Mucosa of gallbladder (tissue), 1 donor: ENCODE measurements around the gene SLC37A1. TPM values are rescaled to one million over a fixed set of nuclear protein-coding genes. Genes with fewer than 3 reads are reported as not detected.
A peak's percentile ranks its signal among the peaks of the same experiment; 100 is the strongest.
"Not testable (repeated sequence)": the region's sequence is repeated elsewhere in the genome, so short reads cannot be mapped to it uniquely, and the experiment has no call there.

ENCODE experiments used
- DNase-seq: peaks from one replicate; pipeline ENCODE4 v3.0.0-alpha.2; 2020; ENCODE audit warnings: low spot score
- total RNA-seq: library from RNA; stranded (reverse); gene quantifications from one replicate; pipeline ENCODE4 v1.2.1, GENCODE V29; 2021
- donor health status: DM: no; HTN: no; CAD: no.

Gene SLC37A1
- total RNA-seq: 56.2 TPM

GRCh38 chr21:42513151-42513984, at the start of gene SLC37A1:
SLC37A1 (plus strand) TSS chr21:42513852; CDS start chr21:42518455, 4,603 bp downstream.
- no peak for DNase-seq

GRCh38 chr21:42463861-42464515, 49.7 kb upstream of the SLC37A1 start:
- peak; percentile 55 for DNase-seq

- peak; percentile 46 for DNase-seq
These were observed 48.4 kb upstream of the SLC37A1 start for GRCh38 chr21:42465008-42465802.

- DNase-seq: no peak
These were observed 47.9 kb upstream of the SLC37A1 start for GRCh38 chr21:42465803-42466127.

DNA sequence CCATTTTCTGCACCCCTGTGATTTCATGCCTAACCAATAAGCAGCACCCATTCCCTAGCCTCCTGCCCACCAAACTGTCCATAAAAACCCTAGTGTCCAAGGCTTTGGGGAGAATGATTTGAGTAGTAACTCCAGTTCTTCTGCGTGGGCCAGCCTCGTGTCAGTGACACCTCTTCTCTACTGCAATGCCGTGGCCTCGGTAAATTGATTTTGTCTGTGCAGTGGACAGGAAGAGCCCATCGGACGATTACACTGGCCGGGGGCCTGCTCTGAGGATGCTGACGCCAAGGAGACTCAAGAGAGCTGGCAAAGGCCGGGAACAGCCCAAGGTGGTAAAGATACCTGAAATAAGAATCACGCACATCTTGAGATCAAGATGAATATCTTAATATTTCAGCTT, 47.0 kb upstream of the SLC37A1 start:
- no peak for DNase-seq

- DNase-seq: no peak
These were observed 46.3 kb upstream of the SLC37A1 start for GRCh38 chr21:42467140-42467983.

DNA sequence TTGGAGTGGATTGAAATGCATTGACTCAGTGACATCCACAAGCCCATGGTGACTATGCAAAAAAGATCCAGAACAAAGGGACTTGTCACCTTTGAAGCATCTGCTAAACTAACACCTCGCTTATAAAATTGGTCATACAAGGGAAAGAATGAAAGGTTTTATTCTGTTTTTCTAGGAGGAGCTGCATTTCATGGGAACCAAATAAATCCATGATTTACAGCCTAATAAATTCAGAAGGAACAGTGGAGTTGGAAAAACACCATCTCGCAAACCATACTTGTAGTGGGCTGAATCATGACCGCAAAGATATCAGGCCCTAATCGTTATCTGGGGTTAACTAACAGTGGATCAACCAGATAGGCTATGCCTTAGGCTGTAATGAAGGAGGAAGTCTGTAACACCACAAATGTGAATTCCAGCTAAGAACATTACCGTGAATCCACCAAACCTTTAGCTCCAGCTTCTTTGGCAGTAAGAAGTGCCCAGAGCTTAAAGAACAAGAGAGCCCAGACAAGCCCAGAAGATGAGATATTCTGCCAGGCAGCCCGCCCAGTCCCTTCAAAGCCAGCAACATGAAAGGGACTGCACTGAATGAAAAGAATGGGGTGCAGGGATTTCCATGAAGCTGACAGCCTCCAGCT, 45.0 kb upstream of the SLC37A1 start:
- DNase-seq: no peak

DNA sequence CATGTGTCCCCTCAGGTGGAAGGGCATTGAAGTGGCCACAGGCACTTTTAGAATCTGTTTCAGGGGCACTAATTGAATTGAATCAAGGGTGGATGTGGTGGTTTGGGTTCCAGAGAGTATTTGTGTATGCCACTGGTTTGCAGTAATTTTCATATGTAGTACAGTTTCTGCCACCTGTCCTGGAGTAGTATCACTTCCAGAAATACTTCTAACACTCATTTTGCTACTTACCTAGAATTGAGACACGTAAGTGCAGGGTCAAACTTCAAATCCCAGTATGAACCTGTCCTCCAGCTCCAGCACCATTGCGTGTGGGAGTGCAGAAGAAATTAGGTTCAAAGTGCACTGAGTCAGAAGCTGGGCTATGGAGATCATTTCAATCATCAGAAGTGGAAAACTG, 44.4 kb upstream of the SLC37A1 start:
- no peak for DNase-seq

DNA sequence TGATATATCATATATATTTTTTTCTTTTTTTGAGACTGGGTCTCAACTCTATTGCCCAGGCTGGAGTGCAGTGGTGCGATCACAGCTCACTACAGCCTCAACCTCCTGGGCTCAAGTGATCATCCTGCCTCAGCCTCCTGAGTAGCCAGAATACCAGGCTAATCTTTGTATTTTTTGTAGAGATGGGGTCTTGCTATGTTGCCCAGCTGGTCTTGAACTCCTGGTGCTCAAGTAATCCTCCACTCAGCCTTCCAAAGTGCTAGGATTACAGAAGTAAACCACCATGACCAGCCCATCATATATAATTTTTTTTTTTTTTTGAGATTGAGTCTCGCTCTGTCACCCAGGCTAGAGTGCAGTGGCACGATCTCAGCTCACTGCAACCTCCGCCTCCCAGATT, 43.9 kb upstream of the SLC37A1 start:
- DNase-seq: not testable (repeated sequence)

DNA sequence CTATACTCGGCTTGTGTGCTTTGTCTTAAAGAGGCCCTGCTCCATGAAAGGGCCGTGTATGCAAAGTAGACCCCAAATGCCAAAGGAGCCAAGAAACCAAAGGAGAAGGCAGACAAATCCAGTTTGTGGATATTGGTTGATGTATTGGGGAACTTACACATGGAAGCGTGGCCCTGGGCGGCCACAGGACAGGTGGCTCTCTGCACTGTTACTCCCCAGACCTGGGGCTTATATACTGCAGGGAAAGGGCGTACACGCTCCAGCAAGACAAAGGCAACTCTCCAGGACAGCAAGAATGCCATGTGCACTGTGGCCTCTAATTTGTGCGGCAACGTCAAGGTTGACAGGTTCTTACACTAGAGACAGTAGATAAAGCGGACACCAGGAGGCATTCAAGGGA, 42.4 kb upstream of the SLC37A1 start:
- DNase-seq: no peak

GRCh38 chr21:42471716-42472330, 41.8 kb upstream of the SLC37A1 start:
- DNase-seq: no peak

DNA sequence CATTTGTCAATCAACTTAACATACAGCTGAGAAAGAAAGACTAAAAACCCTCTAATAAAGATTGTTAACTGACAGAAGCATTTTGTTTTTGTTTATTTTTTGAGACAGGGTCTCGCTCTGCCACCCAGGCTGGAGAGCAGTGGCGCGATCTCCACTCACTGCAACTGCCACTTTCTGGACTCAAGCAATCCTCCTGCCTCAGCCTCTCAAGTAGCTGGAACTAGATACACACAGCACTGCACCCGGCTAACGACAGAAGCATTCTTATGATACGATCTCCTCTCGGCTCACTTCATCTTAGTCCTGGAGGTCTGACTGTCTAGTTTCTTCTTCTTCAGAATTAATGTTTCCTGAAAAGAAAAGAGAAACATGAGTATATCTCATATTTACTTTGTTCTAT, 41.1 kb upstream of the SLC37A1 start:
- no peak for DNase-seq

DNA sequence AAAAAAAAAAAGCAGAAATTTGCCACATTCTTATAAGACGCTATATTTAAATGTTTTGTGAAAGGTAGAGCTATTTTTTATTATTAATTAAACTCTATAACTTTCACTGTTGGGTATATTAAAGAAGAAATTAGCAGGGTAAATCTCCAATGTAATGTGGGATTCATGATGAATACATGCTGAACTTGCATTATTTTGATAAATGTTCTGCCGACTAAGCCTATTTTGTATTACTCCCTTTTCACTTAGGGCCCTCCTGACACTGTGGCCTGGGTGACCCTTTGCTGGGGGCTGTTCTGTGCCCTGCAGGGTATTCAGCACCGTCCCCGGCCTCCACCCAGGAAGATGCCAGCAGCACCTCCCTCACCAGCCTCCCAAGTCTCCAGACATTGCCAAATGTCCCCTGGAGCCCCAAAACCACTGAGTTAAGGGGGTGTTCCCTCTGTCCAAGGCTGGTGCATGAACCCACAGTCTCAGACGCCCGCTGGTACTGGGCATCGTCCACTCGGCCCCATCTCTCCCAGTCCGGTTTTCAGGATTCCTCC, 40.1 kb upstream of the SLC37A1 start:
- no peak for DNase-seq

- peak; percentile 91 for DNase-seq
These were observed 39.4 kb upstream of the SLC37A1 start for GRCh38 chr21:42474043-42474831.

- DNase-seq: no peak
These were observed 38.6 kb upstream of the SLC37A1 start for GRCh38 chr21:42475036-42475435.

DNA sequence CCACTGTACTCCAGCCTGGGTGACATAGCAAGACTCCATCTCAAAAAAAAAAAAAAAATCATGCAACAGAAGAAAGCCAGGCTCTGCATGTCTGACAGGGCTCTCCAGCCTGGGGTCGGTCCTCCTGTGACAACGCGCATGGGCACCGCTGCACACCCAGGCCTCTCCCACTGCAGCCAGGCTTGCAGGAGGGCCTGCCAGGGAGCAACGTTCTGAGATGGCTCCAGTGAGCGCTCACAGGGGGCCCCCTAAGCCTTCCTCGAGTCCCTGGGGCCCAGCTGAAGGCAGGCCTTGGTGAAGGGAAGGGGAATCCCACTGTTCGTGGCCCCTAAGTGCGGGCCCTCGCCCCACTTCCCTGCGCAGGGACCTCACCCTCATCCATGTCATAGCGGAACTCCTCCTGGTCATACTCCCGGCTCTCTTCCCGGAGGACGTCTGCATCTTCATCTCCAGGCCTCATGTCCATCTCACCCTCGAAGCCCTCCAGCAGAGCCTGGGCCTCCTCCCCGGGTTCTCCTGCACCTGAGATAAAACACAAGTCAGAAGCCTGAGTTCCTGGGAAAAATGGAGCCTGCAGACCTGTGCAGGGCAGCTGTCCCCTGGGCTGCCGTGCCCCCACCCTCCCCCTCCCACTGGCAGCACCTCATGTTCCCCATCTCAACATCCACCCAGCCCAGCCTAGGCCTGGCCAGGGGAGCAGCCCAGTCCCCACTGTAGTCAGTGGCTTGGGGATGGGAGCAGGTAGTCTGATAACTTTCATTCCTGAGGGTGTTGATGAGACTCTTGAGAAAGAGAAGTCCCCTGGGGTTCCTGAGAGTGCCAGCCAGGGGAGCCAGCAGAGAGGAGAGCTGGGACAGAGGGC, 37.9 kb upstream of the SLC37A1 start:
- no peak for DNase-seq

DNA sequence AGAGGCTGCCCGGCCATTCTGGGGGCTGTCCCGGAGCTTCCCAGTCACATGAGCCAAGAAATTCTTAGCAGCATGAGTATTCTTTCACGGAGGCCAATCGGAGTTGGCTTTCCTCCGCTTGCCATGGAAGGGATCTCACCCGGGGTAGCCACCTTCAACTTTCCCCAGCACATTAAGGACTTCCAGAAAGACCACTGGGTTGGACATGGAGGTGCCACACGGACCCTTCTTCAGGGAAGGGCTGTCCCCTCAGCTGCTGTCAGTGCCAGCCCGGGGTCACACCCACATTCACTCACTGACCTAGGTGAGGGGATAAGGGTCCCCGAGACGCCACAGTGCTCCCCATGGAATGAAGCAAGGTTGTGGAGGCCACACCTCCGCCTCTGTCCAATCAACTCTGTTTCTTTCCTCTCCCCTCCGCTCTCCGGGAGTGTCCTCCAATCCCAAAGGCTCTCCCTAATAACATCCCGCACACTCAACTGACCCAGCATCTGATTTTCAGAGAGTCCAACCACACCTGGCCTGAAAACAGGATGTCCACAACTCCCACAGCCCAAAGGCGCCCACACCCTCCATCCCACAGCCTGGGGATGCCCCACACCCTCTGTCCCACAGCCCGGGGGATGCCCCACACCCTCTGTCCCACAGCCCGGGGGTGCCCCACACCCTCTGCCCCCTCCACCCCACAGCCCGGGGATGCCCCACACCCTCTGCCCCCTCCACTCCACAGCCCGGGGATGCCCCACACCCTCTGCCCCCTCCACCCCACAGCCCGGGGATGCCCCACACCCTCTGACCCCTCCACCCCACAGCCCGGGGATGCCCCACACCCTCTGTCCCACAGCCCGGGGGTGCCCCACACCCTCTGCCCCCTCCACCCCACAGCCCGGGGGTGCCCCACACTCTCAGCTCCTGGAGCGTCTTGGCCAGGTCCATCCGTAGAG, 37.0 kb upstream of the SLC37A1 start:
- no peak for DNase-seq
